Upper lobe of left lung (tissue), 6 donors: Measurements from ENCODE around the gene SMIM43. TPM values are rescaled to one million over a fixed set of nuclear protein-coding genes. Genes with fewer than 3 reads are reported as not detected.

Source experiments
- ATAC-seq, 2 donors: fragments of 200-7000 bp; cut with Tn5 transposase; one replicate each; pipeline ENCODE4 v1.9.1; 2022; ENCODE audit warnings: mild to moderate bottlenecking in 2 of 2, moderate library complexity in 2 of 2; ENCODE audit not compliant: low FRiP score in 2 of 2
- DNase-seq, 2 donors: peaks; one replicate each; pipeline ENCODE4 v3.0.0-alpha.2; 2019 to 2020
- H3K27ac ChIP-seq, 4 donors: fragments of 200-600 bp; sonication (generic); one replicate each; pipeline ENCODE4 v1.5.1; 2016 to 2019
- H3K27me3 ChIP-seq, 4 donors: fragments of 200-600 bp; sonication (generic); one replicate each; pipeline ENCODE4 v1.5.1; 2017 to 2019
- H3K36me3 ChIP-seq, 4 donors: fragments of 200-600 bp; sonication (generic); one replicate each; pipeline ENCODE4 v1.5.1; 2016 to 2019
- H3K4me1 ChIP-seq, 4 donors: fragments of 200-600 bp; sonication (generic); one replicate each; pipeline ENCODE4 v1.5.1; 2018 to 2019
- H3K4me3 ChIP-seq, 4 donors: fragments of 200-600 bp; sonication (generic); one replicate each; pipeline ENCODE4 v1.5.1; 2017 to 2019; ENCODE audit warnings: mild to moderate bottlenecking in 2 of 4, moderate library complexity in 1 of 4
- H3K9me3 ChIP-seq, 4 donors: fragments of 200-600 bp; sonication (generic); one replicate each; pipeline ENCODE4 v1.5.1; 2018 to 2019
- EP300 ChIP-seq, 4 donors: sonication (generic); formaldehyde crosslinking; IDR thresholded peaks; one replicate each; pipeline ENCODE4 v1.5.1; 2017; ENCODE audit warnings: antibody characterized with exemption in 4 of 4, control low read depth in 2 of 4
- POLR2A ChIP-seq, 4 donors: fragments of 450-650 bp; IDR thresholded peaks; one replicate each; pipeline ENCODE4 v1.5.1; 2016 to 2017; ENCODE audit warnings: antibody characterized with exemption in 4 of 4, mild to moderate bottlenecking in 2 of 4
- POLR2AphosphoS5 ChIP-seq, 2 donors: sonication (generic); formaldehyde crosslinking; IDR thresholded peaks; one replicate each; pipeline ENCODE4 v1.5.1; 2017; ENCODE audit warnings: antibody characterized with exemption in 2 of 2
- WGBS, 2 donors: methylation state at CpG; one replicate each; pipeline ENCODE4 v1.1.5; 2017 to 2018; 5-methylcytosine and 5-hydroxymethylcytosine counted together
- total RNA-seq, 6 donors: library from RNA; depleted of rRNA in 4 of 6; stranded (reverse); fragments of >200 nt in 4 of 6; gene quantifications; one replicate each; pipeline versions ENCODE4 v1.1.0 to v1.2.1, GENCODE V29; 2016 to 2021
- TF ChIP-seq, protein P1 (sequence below), 6 experiments: fragments of 450-650 bp in 4 of 6; fragments of 200-600 bp in 2 of 6; sonication (generic) in 2 of 6; IDR thresholded peaks; one replicate each; pipeline ENCODE4 v1.5.1; 2016 to 2019; ENCODE audit warnings: antibody characterized with exemption in 6 of 6
- donor health status: DM: no; HTN: no; CAD: no; lungs with moderate emphysema.
- donor health status: DM: no; HTN: yes; CAD: no; lungs with severe emphysema.

The SMIM43 gene
- total RNA-seq, 6 donors from 2014 or later = not detected

DNA sequence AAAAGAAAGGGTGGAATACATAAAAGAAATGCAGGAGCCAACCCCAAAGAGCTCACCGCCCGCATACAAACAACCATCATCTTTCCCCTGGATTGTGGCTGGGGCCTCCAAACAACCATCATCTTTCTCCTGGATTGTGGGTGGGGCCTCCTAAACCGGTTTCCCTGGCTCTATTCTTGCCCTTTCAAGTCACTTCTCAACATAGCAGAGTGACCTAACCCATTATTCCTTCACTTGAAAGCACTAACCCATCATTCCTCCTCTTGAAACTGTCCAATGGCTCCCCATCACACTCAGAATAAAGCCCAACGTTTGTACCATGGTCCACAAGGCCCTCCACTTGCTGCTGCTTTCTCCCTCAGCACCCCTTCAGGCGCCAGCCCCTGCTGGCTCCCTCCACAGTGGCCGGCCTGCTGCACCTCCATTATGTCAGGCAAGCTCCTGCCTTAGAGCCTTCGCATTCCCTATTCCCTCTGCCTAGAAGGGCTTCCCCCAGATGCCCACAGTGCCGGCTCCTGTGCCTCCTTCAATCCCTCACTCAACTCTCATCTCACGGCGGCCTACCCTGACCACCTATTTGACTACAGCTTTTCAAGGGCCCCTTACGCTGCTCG, 24.1 kb downstream of the SMIM43 start:
- Histone ChIP-seq H3K4me3 (no peak overlapping the region), H3K27me3 (no peaks in the 10 kb centered on the region), H3K4me1 (no peaks in the 10 kb centered on the region), H3K9me3 (no peaks in the 10 kb centered on the region), H3K27ac (no peak overlapping the region), H3K36me3 (no peaks in the 10 kb centered on the region)
- DNase-seq (peak in 1 of 2 donors; percentile 20), ATAC-seq (peak; percentile 21 to 67)
- 77 to 88% methylated on average over 12 of the region's 12 CpGs for WGBS, 2 donors
- TF ChIP-seq, protein P1, sequence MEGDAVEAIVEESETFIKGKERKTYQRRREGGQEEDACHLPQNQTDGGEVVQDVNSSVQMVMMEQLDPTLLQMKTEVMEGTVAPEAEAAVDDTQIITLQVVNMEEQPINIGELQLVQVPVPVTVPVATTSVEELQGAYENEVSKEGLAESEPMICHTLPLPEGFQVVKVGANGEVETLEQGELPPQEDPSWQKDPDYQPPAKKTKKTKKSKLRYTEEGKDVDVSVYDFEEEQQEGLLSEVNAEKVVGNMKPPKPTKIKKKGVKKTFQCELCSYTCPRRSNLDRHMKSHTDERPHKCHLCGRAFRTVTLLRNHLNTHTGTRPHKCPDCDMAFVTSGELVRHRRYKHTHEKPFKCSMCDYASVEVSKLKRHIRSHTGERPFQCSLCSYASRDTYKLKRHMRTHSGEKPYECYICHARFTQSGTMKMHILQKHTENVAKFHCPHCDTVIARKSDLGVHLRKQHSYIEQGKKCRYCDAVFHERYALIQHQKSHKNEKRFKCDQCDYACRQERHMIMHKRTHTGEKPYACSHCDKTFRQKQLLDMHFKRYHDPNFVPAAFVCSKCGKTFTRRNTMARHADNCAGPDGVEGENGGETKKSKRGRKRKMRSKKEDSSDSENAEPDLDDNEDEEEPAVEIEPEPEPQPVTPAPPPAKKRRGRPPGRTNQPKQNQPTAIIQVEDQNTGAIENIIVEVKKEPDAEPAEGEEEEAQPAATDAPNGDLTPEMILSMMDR (IDR thresholded peaks at IDR 0.05) = no peak
- TF ChIP-seq EP300 (IDR thresholded peaks at IDR 0.05) (no peak), POLR2A (IDR thresholded peaks at IDR 0.05) (no peak), POLR2AphosphoS5 (IDR thresholded peaks at IDR 0.05) (no peak)

DNA sequence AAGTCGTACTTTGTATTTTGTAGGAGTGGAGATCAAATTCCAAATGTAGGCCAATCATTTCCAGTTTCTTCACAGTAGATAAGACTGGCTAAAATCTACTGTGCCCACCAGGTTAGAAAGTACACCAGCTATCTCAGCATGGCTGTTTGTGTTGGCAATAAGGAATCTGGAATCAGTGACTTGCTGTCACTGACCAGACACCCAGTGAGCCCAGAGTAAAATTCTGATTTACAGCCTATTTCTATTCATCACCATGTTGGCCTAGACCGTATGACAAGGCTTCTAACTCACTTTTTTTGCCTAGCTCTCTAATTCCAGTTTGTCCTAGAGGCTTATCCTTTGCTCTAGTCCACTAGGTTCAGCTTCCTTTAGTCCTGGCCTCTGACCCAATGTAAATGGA, 25.4 kb downstream of the SMIM43 start:
- Histone ChIP-seq H3K36me3 (no peaks in the 10 kb centered on the region), H3K4me1 (no peaks in the 10 kb centered on the region), H3K27ac (no peak overlapping the region), H3K4me3 (no peak overlapping the region), H3K27me3 (no peaks in the 10 kb centered on the region), H3K9me3 (no peaks in the 10 kb centered on the region)
- TF ChIP-seq POLR2AphosphoS5 (IDR thresholded peaks at IDR 0.05) = no peak
- no peak for TF ChIP-seq EP300 (IDR thresholded peaks at IDR 0.05)
- TF ChIP-seq, protein P1 (IDR thresholded peaks at IDR 0.05) = no peak
- TF ChIP-seq POLR2A (IDR thresholded peaks at IDR 0.05) = no peak
- WGBS, 2 donors = 68 to 83% methylated on average over 2 of the region's 2 CpGs
- ATAC-seq (no peak), DNase-seq (no peak)

DNA sequence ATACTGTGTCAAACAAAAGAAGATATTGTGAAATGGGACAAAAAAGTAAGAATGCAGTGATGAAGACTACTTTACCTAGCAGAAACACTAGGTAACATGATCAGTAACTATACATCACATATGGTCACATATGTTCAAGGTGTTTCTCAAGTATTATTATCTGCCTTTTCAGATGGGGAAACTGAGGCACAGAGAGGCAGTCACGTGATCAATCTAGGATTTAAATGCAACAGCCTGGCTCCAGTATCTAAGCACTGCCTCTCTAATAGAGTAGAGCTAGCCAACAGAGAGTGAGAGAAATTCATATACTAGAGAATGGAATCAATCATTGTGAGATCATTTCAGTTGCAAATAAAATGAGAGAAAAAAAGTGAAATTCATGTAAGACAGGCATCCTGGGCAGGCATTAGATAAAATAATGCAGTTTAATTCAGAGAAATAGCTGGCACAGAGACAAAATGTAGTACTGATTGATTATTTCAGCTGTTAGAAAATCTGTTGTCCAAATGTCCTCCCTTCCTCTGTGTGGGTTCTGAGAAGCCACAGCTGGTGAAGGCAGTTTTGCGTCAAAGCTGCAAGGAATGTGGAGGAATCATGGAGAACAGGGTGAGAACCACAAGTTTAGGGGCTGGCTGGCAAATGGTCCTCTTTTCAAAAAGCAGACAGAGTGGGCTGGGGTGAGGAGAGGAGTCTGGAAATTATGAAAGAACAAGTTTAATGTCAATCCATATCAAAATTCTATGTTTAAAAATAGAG, 26.0 kb downstream of the SMIM43 start:
- Histone ChIP-seq H3K27ac (no peak overlapping the region), H3K9me3 (no peaks in the 10 kb centered on the region), H3K4me3 (no peak overlapping the region), H3K27me3 (no peaks in the 10 kb centered on the region), H3K4me1 (no peaks in the 10 kb centered on the region), H3K36me3 (no peaks in the 10 kb centered on the region)
- WGBS, 2 donors = 70% methylated on average over 2 of the region's 2 CpGs
- DNase-seq (no peak), ATAC-seq (no peak)
- TF ChIP-seq POLR2A (IDR thresholded peaks at IDR 0.05) (no peak), EP300 (IDR thresholded peaks at IDR 0.05) (no peak), POLR2AphosphoS5 (IDR thresholded peaks at IDR 0.05) (no peak)
- TF ChIP-seq, protein P1 (IDR thresholded peaks at IDR 0.05) = no peak

DNA sequence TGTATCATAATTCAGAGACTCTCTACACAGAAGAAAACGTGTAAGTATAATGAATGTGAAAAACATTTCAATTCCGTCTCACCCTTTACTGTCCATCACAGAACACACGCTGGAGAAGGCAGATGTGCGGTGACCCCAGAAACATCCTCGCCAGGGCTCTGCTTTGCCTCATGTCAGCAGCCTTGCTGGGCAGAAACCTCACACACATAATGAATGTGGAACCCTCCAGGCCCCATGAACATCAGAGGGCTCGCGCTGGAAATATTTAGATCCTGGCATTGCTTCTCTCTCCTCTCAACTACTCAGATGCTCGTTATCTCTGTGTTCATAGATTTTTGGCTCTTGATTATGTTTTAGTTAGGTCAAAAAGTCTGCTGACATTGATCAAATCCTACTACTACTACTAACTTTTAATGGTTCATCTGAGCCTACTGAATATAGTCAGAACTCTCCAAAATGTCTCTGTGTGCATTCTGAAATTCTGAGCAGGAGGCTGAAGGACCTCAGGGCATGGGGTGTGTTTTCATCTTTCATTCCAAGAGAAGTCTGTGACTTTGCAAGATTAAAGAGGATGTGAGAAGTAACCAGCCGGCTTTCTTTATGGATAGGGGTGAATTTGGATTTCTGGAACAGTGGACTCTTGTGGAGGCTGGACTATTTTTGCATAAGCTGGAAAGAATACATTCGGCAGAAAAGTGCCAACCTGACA, 27.0 kb downstream of the SMIM43 start:
- Histone ChIP-seq H3K27ac (no peak overlapping the region), H3K9me3 (no peaks in the 10 kb centered on the region), H3K27me3 (no peaks in the 10 kb centered on the region), H3K36me3 (no peaks in the 10 kb centered on the region), H3K4me3 (no peak overlapping the region), H3K4me1 (no peaks in the 10 kb centered on the region)
- DNase-seq (no peak), ATAC-seq (no peak)
- TF ChIP-seq POLR2A (IDR thresholded peaks at IDR 0.05) (no peak), POLR2AphosphoS5 (IDR thresholded peaks at IDR 0.05) (no peak), EP300 (IDR thresholded peaks at IDR 0.05) (no peak)
- TF ChIP-seq, protein P1 (IDR thresholded peaks at IDR 0.05) = no peak
- 73% methylated on average over 10 of the region's 10 CpGs for WGBS, 2 donors
